OCI-LY7 (cell line): ENCODE measurements around the gene OR7G2. TPM values are rescaled to one million over a fixed set of nuclear protein-coding genes. Genes with fewer than 3 reads are reported as not detected.

ENCODE experiments used
- BruUV-seq: library from RNA; stranded (reverse); fragments of 400-500 nt; replicated peaks from 2 replicates; lab custom pipeline; 2021; lab: Mats Ljungman, UMichigan
- CTCF ChIA-PET: fragments of 300-600 bp; sonication (Branson Sonifier 250); formaldehyde crosslinking; loops from one replicate; lab custom pipeline; 2022; ENCODE audit warnings: antibody characterized with exemption; ENCODE audit not compliant: unreplicated experiment; lab: Charles Lee
- POLR2A ChIA-PET: fragments of 300-600 bp; sonication (Branson Sonifier 250); formaldehyde crosslinking; loops from one replicate; lab custom pipeline; 2022; ENCODE audit warnings: antibody characterized with exemption; lab: Charles Lee
- DNase-seq: peaks from one replicate; pipeline ENCODE4 v3.0.0-alpha.2; 2015; ENCODE audit warnings: low spot score
- H2AFZ ChIP-seq: fragments of 200-600 bp; sonication (generic), shearing (Covaris generic); 2 replicates; pipeline ENCODE4 v1.6.1; 2014; ENCODE audit warnings: mild to moderate bottlenecking, antibody characterized with exemption, low read length, moderate library complexity
- H3K27ac ChIP-seq: fragments of 200-600 bp; sonication (generic); 2 replicates; pipeline ENCODE4 v1.5.1; 2014; ENCODE audit warnings: mixed run types, low read depth, mild to moderate bottlenecking, moderate library complexity, low read length, inconsistent platforms; ENCODE audit not compliant: poor library complexity, severe bottlenecking
- H3K36me3 ChIP-seq: fragments of 200-600 bp; sonication (generic); 2 replicates; pipeline ENCODE4 v1.6.1; 2014; ENCODE audit warnings: mild to moderate bottlenecking, antibody characterized with exemption, low read length, moderate library complexity, mixed read lengths; ENCODE audit not compliant: insufficient read depth
- H3K4me1 ChIP-seq: fragments of 200-600 bp; sonication (generic); 2 replicates; pipeline ENCODE4 v1.5.1; 2014; ENCODE audit warnings: mild to moderate bottlenecking, low read length; ENCODE audit not compliant: insufficient read depth, poor library complexity, severe bottlenecking
- H3K4me2 ChIP-seq: fragments of 200-600 bp; sonication (generic); 2 replicates; pipeline ENCODE4 v1.6.1; 2014; ENCODE audit warnings: mild to moderate bottlenecking, low read length
- H3K4me3 ChIP-seq: fragments of 200-600 bp; sonication (generic); 2 replicates; pipeline ENCODE4 v1.5.1; 2014; ENCODE audit warnings: mild to moderate bottlenecking, low read depth, low read length; ENCODE audit not compliant: poor library complexity, severe bottlenecking
- H3K79me2 ChIP-seq: fragments of 200-600 bp; sonication (generic); 2 replicates; pipeline ENCODE4 v1.6.1; 2016; ENCODE audit warnings: low read depth, mild to moderate bottlenecking, low read length, moderate library complexity, mixed read lengths; ENCODE audit not compliant: insufficient read depth
- H3K9me2 ChIP-seq: fragments of 200-600 bp; sonication (generic); 2 replicates; pipeline ENCODE4 v1.6.1; 2016; ENCODE audit warnings: mild to moderate bottlenecking, low read length, mixed read lengths; ENCODE audit not compliant: insufficient read depth
- H3K9me3 ChIP-seq: fragments of 200-600 bp; sonication (generic); 2 replicates; pipeline ENCODE4 v1.6.1; 2014; ENCODE audit warnings: mild to moderate bottlenecking, mixed run types, low read length, mixed read lengths
- H4K20me1 ChIP-seq: fragments of 200-600 bp; sonication (generic); 2 replicates; pipeline ENCODE4 v1.6.1; 2014; ENCODE audit warnings: mild to moderate bottlenecking, antibody characterized with exemption, low read length, moderate library complexity, mixed read lengths; ENCODE audit not compliant: insufficient read depth
- EZH2phosphoT487 ChIP-seq: fragments of 200-600 bp; sonication (generic); IDR thresholded peaks from 2 replicates; pipeline ENCODE4 v1.6.1; 2018; ENCODE audit warnings: low read depth, borderline replicate concordance, mild to moderate bottlenecking, mixed run types, antibody characterized with exemption, low read length, moderate library complexity, mixed read lengths
- intact Hi-C: fragments of 100-400 bp; cut with micrococcal nuclease; formaldehyde crosslinking; loops from one replicate; pipeline ENCODE4 v1.10.0; 2022; ENCODE audit not compliant: unreplicated experiment
- total RNA-seq, 2 experiments: library from RNA; depleted of rRNA in 1 of 2; stranded (reverse); fragments of >200 nt in 1 of 2; shearing (Covaris generic) in 1 of 2; gene quantifications; 2 replicates each; pipeline ENCODE4 v1.2.3, GENCODE V29; 2014 to 2022
- TF ChIP-seq, protein P1 (sequence below): fragments of 200-600 bp; sonication (generic); conservative IDR thresholded peaks from 2 replicates; pipeline ENCODE4 v1.5.1; 2014; ENCODE audit warnings: mild to moderate bottlenecking, antibody characterized with exemption, low read length, moderate library complexity, mixed read lengths

OR7G2 gene
- total RNA-seq, 2 experiments from 2014 or later, result not detected

DNA sequence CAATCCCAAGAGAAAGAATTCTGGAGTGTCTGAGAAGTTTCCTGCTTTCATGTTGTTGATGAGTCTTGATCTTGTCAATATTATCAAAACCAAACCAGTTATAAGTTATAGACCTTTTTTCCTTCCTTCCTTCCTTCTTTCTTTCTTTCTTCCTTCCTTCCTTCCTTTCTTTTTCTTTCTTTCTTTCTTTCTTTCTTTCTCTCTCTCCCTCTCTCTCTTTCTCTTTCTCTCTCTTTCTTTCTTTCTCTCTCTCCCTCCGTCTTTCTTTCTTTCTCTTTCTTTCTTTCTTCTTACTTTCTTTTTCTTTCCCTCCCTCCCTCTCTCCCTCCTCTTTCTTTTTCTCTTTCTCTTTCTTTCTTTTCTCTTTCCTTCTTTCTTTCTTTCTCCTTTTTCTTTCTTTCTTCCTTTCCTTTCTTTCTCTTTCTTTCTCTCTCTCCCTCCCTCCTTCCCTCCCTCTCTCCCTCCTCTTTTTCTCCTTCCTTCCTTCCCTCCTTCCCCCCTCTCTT, 19.7 kb upstream of the OR7G2 start, which contains the start of gene OR7G3:
OR7G3 (minus strand) TSS at position 51 of the 506 bp plus-strand sequence; CDS start at position 51, 0 bp downstream.
- BruUV-seq, result no TSS peak
- no peak within 1 kb of the TSS for H3K4me3 ChIP-seq
- H2AFZ ChIP-seq, result no peak within 1 kb of the TSS
- CTCF ChIA-PET, result no interaction called here
- H3K9me3 ChIP-seq, result no peaks in the 10 kb centered on the region
- H3K79me2 ChIP-seq, result no peaks in the 10 kb centered on the region
- no peak within 1 kb of the TSS for H3K4me2 ChIP-seq
- no peaks in the 10 kb centered on the region for H3K36me3 ChIP-seq
- no peaks in the 10 kb centered on the region for H4K20me1 ChIP-seq
- no peak within 1 kb of the TSS for H3K27ac ChIP-seq
- TF ChIP-seq, protein P1, sequence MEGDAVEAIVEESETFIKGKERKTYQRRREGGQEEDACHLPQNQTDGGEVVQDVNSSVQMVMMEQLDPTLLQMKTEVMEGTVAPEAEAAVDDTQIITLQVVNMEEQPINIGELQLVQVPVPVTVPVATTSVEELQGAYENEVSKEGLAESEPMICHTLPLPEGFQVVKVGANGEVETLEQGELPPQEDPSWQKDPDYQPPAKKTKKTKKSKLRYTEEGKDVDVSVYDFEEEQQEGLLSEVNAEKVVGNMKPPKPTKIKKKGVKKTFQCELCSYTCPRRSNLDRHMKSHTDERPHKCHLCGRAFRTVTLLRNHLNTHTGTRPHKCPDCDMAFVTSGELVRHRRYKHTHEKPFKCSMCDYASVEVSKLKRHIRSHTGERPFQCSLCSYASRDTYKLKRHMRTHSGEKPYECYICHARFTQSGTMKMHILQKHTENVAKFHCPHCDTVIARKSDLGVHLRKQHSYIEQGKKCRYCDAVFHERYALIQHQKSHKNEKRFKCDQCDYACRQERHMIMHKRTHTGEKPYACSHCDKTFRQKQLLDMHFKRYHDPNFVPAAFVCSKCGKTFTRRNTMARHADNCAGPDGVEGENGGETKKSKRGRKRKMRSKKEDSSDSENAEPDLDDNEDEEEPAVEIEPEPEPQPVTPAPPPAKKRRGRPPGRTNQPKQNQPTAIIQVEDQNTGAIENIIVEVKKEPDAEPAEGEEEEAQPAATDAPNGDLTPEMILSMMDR, result no peak
- no peak for TF ChIP-seq EZH2phosphoT487
- intact Hi-C loops, result no loop called here
- peaks cover 2% of the 10 kb centered on the region for H3K4me1 ChIP-seq
- POLR2A ChIA-PET, result no interaction called here
- no peak for DNase-seq
- H3K9me2 ChIP-seq, result no peaks in the 10 kb centered on the region

DNA sequence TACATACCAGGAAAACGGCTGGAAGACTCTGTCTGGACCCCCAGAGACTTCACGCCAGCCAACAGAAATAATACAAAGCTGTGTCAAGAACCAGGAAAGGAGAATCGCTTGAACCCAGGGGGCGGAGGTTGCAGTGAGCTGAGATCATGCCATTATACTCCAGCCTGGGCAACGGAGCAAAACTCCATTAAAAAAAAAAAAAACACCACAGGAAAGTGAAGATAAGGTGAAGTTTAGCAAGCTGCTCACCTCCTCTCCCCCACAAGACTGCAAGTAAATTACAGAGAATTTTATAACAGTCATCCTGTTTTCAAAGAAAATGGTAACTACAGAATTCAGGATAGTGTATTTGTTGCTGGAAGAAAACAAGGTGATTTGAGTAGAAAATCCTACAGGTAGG, 9.3 kb upstream of the OR7G2 start:
- no peaks in the 10 kb centered on the region for H3K4me1 ChIP-seq
- intact Hi-C loops, result no loop called here
- ChIA-PET CTCF (no interaction called here), POLR2A (interaction anchor here (0.6 kb wide), 1 partner anchor 466 kb away, joined by 3 read pairs; no protein-coding TSS in a partner anchor)
- no TSS peak for BruUV-seq
- H2AFZ ChIP-seq, result no peak overlapping the region
- H3K4me2 ChIP-seq, result no peak overlapping the region
- H3K4me3 ChIP-seq, result no peak overlapping the region
- H3K79me2 ChIP-seq, result no peaks in the 10 kb centered on the region
- no peak overlapping the region for H3K27ac ChIP-seq
- no peaks in the 10 kb centered on the region for H3K9me3 ChIP-seq
- no peaks in the 10 kb centered on the region for H3K9me2 ChIP-seq
- H3K36me3 ChIP-seq, result no peaks in the 10 kb centered on the region
- TF ChIP-seq, protein P1, result no peak
- no peaks in the 10 kb centered on the region for H4K20me1 ChIP-seq
- no peak for DNase-seq

DNA sequence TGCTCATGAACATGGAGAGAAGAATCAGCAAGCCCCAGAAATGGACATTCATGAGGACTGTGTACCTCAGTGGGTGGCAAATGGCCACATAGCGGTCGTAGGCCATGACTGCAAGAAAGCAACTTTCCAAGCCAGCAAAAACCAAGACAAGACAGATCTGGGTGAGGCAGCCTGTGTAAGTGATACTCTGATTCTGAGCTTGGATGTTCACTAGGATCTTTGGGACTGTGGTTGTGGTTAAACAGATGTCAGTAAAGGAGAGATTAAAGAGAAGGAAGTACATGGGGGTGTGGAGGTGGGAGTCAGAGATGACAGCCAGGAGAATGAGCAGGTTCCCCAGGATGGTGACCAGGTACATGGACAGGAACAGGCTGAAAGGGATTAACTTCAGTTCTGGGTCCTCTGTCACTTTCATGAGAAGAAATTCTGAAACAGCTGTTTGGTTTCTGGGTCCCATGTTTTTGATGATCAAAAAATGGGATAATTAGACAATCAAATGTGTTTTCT, 8.1 kb upstream of the OR7G2 start, which contains the start of gene OR7G1:
OR7G1 (minus strand) TSS at position 457 of the 507 bp plus-strand sequence; CDS start at position 457, 0 bp downstream.
- POLR2A ChIA-PET, result interaction anchor here (0.7 kb wide), 1 partner anchor 706 kb away, joined by 3 read pairs; no protein-coding TSS in a partner anchor

More for the DNA sequence above, 8.1 kb upstream of the OR7G2 start, which contains the start of gene OR7G1:
- no peaks in the 10 kb centered on the region for H3K4me1 ChIP-seq
- TF ChIP-seq EZH2phosphoT487, result no peak
- TF ChIP-seq, protein P1, result no peak
- H2AFZ ChIP-seq, result no peak within 1 kb of the TSS
- no peak within 1 kb of the TSS for H3K4me2 ChIP-seq
- CTCF ChIA-PET, result no interaction called here
- DNase-seq, result no peak
- no peaks in the 10 kb centered on the region for H3K9me3 ChIP-seq
- no peaks in the 10 kb centered on the region for H3K36me3 ChIP-seq
- no peak within 1 kb of the TSS for H3K27ac ChIP-seq
- BruUV-seq, result no TSS peak
- H3K4me3 ChIP-seq, result no peak within 1 kb of the TSS
- H3K79me2 ChIP-seq, result no peaks in the 10 kb centered on the region
- intact Hi-C loops, result no loop called here
- no peaks in the 10 kb centered on the region for H3K9me2 ChIP-seq
- no peaks in the 10 kb centered on the region for H4K20me1 ChIP-seq
